Astrocyte (in vitro differentiated cells and primary cell): Measurements from ENCODE around the gene VSIG2.

Experiments used
- CTCF ChIP-seq: IDR thresholded peaks from 2 replicates; pipeline ENCODE4 v1.5.1; 2011; ENCODE audit warnings: low read depth, mild to moderate bottlenecking, inconsistent platforms, low read length, moderate library complexity; ENCODE audit not compliant: insufficient read depth
- EZH2 ChIP-seq: IDR thresholded peaks from 2 replicates; pipeline ENCODE4 v1.6.1; 2012; ENCODE audit warnings: mild to moderate bottlenecking, low read length, inconsistent platforms; ENCODE audit not compliant: insufficient read depth

DNA sequence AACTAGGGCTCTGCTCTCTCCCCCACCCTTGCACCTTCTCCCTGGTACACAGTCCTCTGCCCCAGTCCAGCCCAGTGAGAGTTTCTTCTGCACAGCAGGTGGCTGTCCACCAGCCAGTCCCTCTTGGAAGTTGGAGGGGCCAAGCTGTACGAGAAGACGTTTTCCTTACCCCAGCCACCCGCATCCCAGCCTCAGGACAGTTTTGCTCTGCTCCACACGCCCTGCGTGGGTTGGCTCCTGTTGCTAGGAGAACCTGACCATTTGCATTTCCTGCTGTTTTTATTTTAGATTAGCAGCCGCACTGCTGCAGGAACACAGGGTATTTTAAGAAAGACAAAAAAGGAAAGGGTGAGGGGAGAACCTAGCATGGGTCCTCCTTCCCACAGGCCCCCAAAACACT lies 29.9 kb downstream of the VSIG2 start:
- TF ChIP-seq CTCF (no peak), EZH2 (no peak)
